Uterus (tissue), 2 donors: Measurements from ENCODE around the gene HOXC6.

Experiments used
- CTCF ChIP-seq, 4 experiments: fragments of 200-600 bp in 2 of 4; fragments of 450-650 bp in 2 of 4; sonication (generic) in 2 of 4; IDR thresholded peaks; one replicate each; pipeline ENCODE4 v1.5.1; 2016 to 2019; ENCODE audit warnings: antibody characterized with exemption in 4 of 4, mild to moderate bottlenecking in 2 of 4, moderate library complexity in 1 of 4
- POLR2A ChIP-seq, 2 donors: fragments of 450-650 bp; IDR thresholded peaks; one replicate each; pipeline ENCODE4 v1.6.1; 2016; ENCODE audit warnings: antibody characterized with exemption in 2 of 2, mild to moderate bottlenecking in 1 of 2, moderate library complexity in 1 of 2

GRCh38 chr12:54039417-54040147 lies 11.3 kb downstream of the HOXC6 start:
- TF ChIP-seq CTCF (IDR thresholded peaks at IDR 0.05) = no peak
- no peak for TF ChIP-seq POLR2A (IDR thresholded peaks at IDR 0.05)
